Stimulated activated CD8-positive, alpha-beta memory T cell treated with anti-CD3 and anti-CD28 coated beads, Interleukin-12 subunit alpha, Interleukin-12 subunit beta, amount 100 ng/mL, for 24 hours (primary cell): ENCODE measurements around the gene GRIN2A.

Experiments
- DNase-seq: peaks from one replicate; pipeline ENCODE4 v3.0.0-alpha.2; 2020; ENCODE audit errors: extremely low read depth

The GRIN2A gene

DNA sequence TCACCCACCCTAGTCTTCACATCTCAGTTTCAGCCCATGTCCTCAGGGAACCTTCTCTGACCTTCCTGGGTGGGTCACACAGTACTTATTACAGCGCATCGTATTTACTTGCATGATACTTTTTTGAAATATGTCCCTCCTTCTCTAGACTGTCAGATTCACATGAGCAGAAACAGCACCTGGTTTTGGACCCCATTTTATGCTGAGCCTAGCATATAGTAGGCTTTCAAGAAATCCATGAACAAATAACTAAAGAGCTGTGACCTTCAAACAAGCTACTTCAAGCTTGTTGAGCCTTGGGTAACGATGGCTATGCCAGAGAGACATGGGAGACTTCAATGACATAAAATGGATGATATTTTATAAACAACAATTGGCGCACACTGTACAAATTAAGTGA, 150.3 kb downstream of the GRIN2A start:
- no peak for DNase-seq

DNA sequence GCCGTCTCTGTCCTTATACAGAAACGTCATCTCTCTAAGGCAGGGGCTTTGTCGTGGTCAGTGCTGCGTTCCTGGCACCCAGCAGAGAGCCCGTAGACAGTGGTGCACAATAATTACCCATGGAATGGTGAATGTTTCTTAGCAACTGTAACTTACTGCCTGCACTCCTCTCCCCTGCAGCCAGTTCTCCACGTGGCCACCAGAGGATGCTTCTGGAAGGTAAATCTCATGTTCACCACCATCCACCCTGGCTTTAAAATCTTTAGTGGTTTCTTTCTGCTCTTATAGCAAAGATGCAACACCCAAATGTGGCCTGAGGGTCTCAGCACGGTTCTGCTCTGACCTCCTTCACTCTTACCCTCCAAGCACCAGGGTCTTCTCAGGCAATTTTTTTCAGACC, 150.8 kb downstream of the GRIN2A start:
- no peak for DNase-seq

DNA sequence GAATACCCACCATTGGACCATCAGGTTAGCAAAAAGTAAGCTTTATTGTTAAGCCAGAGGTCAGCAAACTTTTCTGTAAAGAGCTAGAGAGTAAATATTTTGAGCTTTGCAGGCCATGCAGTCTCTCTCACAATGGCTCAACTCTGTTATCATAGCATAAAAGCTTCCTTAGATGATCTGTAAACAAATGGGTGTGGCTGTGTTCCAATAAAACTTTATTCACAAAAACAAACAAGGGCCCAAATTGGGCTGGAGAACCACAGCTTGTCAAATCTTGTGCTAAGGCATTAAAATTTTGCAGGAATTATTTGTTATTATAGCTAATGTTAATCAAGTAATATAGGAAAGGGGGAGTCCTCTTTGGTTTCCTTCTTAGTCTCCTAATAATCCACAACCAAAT, 153.6 kb downstream of the GRIN2A start:
- DNase-seq, result no peak

DNA sequence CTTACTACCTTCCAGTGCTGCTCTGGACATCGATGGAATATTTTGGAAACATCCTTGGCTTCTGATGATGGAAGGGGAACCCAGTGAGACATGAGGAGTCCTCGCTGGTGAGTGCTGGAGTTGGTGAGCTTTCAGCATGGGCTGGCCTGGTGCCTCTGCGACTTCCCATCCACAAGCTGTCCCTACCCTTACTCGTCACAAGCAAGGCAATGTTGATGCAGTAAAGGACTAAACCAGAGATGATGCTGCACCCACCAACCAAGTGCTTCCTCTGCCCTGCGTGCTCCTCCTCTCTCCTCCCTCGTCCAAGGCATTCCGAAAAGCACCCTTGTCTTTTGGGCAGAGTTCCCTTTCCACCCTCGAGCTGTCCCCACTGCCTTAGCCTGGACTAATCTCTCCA, 154.7 kb downstream of the GRIN2A start:
- DNase-seq, result no peak

DNA sequence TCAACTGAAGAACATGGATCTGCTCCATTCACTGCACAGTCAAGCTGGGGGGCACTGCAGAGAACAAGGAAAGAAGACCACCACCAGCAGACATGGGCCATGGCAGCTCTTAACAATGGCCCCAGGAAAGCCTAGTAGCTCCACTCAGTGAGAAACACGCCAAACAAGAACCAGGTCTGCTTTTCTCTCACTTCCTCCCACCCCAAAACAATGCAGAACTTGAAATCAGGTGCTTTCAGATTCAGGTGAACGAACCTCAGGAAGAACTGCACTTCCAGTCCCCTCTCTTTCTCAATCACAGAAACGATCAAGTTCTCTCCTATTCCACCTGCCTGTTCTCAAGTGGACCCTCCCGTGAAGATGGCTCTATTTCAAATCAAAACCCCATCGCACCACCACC, 155.6 kb downstream of the GRIN2A start:
- no peak for DNase-seq

DNA sequence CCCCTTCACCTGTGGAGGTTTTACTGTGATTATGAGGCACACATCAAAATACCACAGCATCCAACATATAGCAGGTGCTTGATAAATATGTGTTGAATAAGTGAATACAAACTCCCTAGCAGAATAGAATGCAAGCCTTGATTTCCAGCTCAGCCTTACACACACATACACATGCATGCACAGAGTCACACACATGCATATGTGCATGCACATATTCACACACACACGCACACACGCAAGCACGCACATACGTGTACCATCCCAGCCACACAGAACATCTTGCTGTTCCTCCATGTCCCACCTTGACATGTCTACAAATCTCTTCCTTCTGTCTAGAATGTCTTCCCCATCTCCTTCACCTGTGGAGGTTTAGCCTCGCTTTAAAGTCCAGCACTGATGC, 160.1 kb downstream of the GRIN2A start:
- DNase-seq, result no peak

DNA sequence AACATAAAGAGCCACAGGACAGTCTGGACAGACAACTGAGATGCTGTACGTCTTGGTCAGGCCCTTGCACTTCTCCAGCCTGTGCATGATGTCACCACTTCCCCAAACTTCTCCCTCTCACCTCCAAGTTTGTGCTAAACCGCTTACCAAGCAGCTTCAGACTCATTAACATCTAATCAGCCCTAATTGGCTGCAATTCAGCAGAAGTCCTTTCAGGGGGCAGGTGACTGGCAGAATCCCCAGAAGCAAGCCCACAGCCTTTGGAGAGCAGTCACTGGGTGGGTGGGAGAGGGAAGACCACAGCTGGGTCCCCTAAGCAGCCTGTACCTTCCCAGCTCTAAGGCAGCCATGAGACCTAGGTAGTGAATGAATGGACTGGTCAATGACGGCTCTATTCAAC, 161.4 kb downstream of the GRIN2A start:
- DNase-seq, result no peak

DNA sequence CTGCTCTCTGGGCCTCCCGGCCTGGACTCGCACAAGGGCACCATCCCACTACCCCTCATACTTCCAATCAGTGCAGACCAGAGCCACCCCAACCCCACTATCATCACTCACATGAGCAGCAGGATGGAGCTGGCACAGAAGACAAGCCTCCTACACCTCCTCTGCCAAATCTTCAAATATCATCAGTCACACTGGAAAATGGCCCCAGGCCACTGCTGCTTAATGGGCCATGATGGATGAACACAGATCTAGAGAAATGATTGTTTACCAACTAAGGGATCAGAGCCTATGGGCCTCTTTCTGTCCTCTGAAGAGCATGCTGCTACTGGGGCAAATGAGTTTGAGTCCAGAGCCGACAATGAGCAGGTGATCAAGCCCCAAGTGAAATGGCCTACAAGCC, 165.5 kb downstream of the GRIN2A start:
- DNase-seq, result no peak

DNA sequence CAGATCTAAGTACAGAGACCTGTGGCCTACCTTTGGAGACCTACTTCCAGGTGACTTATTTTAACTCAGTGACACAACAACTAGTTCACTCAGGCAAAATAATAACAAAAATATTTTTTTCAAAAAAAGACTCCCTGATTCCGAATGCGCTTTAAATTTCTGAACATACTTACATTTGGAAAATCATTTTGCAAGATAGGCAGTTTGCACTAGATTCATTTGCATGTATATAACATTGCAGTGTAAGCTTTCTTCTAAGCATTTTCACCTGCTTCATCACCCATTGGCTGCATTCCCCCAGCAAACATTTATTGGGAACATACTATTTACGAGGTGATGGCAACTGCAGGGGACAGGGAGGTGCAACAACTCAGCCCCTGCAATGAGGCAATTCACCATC, 166.8 kb downstream of the GRIN2A start:
- no peak for DNase-seq

DNA sequence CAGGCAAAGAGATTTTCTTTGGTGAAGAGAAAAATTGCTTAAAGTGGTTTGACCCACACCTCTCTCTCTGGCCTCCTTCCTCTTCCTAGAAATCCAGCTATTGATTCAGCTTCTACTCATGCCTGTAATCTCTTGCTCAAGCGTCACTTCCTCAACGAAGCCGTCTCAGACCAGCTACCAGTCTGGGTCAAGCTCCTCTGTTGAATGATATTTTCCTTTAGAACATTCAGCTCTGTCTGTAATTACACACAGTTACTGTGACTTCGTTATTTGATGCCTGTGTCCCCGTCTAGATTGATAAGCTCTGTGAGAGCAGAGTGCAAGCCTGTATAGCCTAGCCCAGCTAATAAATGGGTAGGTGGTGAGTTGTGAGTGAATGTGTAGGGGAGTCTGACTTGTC, 168.5 kb downstream of the GRIN2A start:
- DNase-seq, result no peak

DNA sequence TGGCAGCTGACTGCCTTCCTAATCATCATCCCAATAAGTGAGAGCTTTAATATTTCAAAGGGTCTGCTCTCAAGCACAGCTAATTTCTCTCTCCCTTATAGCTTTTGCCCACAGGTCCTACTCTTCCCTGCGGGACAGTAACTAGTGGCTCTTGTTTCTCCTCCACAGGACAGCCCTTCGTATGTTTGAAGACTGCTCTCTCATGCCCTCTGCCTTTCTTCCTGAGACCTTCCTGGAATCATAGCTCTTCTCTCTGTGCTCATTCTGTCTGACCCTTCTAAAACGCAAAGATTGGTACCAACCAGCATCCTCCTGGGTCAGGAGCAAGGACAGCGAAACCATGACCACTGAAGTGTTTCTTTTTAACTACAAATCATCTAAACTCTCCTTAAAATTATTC, 168.9 kb downstream of the GRIN2A start:
- no peak for DNase-seq

DNA sequence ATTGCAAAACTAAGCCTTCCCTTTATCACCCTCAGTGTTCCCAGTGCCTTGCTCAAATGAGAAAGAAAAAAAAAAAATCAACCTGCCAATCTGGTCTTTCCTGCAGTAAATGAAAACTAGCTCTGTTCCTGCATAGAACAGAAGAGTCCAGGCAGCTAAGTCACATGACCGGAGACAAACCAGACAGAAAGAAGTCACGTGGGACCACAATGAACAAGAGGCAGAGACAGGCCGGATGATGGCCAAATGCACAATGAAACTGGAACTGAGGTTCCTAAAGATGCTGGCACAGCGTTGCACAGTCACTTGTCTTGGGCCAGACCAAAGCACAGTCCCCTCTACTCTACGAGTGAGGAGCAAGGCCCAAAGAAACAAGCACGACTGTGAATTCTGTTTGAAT, 172.5 kb downstream of the GRIN2A start:
- DNase-seq, result no peak

DNA sequence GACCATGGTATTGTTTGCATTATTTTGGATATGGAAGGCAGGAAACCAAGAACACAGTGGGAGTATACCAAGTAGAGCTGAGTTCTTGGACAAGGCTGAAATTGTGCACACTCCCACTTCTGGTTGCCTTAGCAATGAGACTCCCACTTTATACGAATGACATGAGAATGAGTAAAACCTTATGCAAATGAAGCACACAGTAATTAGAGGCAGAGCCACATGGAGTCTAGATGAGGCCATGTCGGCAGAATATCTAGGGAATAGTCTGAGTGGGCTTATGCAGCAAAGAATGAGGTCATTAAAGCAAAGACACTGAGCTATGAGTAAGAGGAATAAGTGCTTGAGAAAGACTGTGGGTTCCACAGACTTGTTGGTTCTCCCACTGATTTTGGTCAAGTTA, 178.7 kb downstream of the GRIN2A start:
- no peak for DNase-seq

DNA sequence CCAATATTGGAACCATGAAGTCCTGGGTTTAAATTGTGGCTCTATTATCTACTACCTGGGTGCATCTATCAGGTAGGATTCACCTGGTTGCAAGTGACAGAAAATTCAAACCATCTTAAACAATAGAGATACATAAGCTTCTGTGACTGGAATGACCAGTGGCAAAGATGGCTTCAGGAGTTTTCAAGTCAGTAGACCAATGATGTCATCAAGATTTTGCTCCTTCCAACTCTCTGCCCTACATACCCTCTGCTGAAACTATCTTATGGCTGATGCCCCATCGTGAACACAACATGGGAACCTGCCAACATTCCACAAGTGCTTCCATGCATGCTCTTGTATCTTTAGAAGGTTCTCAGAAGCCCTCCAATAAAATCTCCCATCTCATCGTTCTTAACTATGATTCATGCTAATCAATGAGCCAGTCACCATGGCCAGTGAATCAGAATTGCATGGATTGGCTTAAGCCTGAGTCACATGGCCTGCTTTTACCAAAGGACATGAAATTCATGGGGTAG, 180.9 kb downstream of the GRIN2A start:
- no peak for DNase-seq

DNA sequence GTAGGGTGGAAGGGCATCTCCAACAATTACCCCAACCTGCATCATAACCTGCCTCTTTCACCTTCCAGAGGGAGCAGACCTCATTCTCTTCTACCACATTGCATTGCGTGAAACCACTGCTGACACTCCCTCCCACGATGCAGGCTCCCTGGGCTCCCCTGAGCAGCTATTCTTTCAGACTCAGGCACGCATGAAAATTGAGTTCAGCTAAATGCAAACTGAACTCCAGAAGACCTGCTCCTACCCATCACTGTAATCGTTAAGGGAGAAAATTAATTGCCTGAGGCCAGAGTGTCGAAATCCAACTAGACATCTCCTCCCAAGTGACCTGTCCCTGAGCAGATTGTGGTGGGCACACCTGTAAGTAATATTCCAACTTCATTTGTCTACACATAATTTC, 186.0 kb downstream of the GRIN2A start:
- DNase-seq, result no peak

DNA sequence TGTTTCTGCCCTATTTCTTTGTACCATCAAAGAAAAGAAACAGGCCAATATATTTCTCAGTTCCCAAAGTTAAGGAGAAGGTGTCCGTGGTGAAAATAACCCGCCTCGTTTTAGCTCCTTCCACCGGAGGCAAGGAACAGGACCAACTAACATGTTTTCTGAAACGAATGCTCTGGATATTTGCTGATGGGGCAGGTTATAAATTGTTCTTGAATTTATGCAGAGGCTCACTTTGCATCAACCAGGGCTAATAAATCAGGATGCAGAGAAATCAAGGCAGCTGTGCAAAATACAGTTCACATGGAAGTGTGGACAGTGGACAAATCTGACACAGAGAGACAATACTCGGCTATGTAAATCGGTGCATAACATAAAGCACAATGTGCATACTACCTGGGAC, 189.8 kb downstream of the GRIN2A start:
- DNase-seq, result no peak

DNA sequence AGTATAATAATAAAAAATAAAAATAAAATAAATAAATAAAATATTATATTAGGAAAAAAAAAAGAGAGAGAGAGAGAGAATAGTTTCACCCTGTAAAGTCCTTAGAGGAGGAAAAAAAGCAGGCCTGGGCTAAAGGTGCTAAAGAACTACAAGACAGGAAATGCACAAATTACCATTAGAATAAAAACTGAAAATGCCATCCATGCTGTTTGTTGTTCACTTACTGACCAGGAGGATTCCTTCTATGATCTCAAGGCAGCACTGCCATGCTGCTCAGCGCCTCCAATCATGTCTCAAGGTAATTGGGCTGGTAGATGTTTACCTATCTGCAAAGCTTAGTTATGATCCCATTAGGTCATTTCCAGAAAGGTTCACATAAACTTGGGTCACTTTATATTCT, 201.2 kb downstream of the GRIN2A start:
- no peak for DNase-seq

DNA sequence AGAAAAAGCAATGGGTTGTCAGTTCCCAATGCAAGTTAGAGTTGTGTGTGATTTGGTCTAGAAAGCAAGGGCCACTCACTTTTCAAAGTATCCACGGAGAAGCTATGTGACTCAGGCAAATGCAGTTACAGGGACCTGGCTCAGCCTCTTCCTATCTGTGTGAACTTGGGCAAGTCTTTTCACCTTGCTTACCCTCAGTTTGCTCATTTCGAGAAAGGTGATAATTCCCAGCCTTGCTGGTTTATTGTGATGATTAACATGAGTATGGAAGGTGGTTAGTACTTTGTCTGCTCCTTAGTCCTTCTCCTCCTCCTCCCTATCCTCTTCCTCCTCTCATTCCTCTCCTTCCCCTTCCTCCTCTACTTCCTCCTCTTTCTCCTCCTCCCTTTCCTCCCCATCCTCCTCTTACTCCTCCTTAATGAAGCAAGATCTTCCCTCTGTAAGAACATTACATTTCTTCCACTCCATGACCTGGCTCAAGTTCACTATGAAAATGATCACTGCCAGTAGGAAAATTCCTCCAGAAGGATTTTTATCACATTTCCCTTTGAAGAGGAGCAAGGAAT, 204.0 kb downstream of the GRIN2A start:
- no peak for DNase-seq

DNA sequence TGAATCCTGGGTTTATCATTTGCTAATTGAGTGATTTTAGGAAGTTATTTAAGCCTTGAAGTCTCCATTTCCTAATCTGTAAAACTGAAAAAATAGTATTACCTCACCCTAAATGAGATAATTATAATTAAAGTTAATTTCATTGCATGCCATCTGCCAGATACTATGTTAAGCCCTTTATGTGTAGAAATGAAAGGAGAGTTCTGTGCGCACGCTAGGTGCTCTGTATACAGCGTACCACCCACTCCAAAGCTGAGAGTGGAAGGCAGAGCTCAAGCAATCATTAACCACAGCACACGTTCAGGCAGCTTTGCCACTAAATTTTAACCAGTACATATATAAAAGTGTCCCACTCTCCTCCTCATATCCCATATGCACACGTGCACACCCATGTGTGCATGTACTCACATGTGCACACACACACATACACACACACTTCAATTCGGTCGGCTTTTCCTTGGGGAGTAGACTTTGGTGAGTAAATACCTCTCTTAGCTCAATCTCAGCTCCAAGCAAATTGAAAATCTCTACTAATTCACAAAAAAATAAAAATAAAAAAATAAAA, 204.8 kb downstream of the GRIN2A start:
- DNase-seq, result no peak

DNA sequence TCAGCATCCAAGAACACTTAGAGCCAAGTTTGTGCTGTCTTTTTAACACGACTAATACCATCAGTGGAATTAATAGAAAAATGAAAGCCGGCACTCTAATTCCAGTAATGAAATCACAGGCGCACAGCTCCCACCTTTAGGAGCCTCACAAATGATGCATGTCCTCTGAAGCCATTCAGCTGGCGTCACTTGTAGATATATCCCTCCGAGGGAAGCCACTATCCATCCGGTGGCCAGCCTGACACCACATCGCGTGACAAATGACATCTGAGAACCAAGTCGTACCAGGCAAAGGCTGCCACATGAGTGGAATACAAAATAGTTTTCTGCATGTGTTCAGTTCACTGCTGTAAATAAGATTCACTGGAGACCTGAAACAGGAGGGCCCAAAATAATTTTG, 205.6 kb downstream of the GRIN2A start:
- DNase-seq, result no peak

DNA sequence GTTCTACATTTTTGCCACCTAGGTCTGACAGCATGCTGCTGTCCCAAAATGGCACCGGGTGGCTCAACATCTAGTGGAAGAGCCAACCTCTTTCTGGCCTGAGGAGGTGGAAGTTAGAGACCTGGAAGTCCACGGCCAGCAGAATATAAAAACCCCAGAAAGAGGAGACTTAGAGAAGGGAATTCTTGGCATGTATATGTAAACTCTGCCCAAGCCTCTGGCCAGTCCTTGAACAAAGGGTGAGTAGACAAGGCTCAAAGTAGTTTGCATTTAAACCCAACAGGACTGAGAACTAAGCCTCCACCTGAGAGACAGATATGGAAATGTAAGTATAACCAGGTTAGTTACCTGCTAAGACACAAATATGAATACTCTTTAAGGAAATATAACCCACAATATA, 210.3 kb downstream of the GRIN2A start:
- no peak for DNase-seq

DNA sequence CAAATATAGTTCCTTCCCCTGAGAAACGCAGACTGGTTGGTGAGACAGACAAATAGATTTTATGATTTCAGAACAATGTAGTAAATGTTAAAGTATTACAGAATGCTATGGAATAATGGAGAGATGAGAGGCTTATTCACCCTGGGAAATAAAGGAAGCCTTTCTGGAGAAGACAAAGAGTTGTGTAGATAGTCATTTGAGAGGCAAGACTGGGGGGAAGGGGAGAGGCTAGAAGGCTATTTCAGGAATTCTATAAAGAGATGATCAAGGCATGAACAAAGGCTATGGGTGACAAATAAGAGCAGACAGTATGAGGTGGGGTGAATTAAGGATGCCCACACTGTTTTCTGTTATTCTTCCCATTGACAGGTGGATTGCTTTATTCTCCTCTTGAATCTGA, 211.4 kb downstream of the GRIN2A start:
- no peak for DNase-seq

DNA sequence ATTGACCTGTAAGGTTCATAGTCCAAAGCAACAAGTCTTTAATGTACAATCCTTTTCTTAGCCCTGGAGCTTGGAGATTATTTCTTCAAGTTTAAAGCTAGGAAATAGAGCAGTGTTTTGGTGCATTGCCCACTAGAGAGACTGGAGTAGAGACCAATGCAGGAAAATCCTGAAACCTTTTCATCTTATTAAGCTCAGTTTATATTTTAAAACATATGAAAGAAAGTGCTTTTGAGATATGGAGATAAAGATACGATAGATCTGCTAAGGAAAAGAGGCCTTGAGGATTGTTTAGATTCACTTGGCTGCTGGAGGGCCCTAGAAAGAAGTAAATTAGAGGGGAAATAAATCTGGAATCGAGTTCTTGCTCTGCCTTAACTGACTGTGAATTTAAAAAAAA, 212.0 kb downstream of the GRIN2A start:
- no peak for DNase-seq

DNA sequence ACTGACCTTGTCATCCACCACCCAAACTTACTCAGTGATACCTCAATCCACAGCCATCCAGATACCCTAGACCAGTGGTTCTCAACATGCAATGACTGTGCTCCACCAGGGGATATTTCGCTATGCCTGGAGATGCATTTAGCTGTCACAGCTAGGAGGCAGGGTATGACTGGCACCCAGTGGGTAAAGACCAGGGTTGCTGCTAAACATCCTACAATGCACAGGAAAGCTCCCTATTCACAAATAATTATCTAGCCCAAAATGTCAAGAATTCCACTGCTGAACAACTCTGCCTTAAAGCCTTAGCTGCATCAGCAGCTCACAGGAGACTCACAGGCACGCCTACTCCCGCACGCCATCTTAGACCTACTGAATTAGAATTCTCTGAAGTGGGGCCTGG, 212.6 kb downstream of the GRIN2A start:
- DNase-seq, result no peak
